DND-41 (cell line): ENCODE results near the gene FLAD1.

ENCODE experiments used
- EZH2 ChIP-seq: IDR thresholded peaks from 3 replicates; pipeline ENCODE4 v1.6.1; 2012; ENCODE audit warnings: borderline replicate concordance, low read depth, mild to moderate bottlenecking, moderate library complexity, low read length, inconsistent platforms; ENCODE audit not compliant: severe bottlenecking
- TF ChIP-seq, protein P1 (sequence below): IDR thresholded peaks from 2 replicates; pipeline ENCODE4 v1.5.1; 2012; ENCODE audit warnings: borderline replicate concordance, low read length, moderate library complexity, mild to moderate bottlenecking; ENCODE audit not compliant: poor library complexity, severe bottlenecking; ENCODE audit errors: extremely low read depth

GRCh38 chr1:154964359-154964758 lies 18.8 kb upstream of the FLAD1 start:
- TF ChIP-seq, protein P1, sequence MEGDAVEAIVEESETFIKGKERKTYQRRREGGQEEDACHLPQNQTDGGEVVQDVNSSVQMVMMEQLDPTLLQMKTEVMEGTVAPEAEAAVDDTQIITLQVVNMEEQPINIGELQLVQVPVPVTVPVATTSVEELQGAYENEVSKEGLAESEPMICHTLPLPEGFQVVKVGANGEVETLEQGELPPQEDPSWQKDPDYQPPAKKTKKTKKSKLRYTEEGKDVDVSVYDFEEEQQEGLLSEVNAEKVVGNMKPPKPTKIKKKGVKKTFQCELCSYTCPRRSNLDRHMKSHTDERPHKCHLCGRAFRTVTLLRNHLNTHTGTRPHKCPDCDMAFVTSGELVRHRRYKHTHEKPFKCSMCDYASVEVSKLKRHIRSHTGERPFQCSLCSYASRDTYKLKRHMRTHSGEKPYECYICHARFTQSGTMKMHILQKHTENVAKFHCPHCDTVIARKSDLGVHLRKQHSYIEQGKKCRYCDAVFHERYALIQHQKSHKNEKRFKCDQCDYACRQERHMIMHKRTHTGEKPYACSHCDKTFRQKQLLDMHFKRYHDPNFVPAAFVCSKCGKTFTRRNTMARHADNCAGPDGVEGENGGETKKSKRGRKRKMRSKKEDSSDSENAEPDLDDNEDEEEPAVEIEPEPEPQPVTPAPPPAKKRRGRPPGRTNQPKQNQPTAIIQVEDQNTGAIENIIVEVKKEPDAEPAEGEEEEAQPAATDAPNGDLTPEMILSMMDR: no peak
- no peak for TF ChIP-seq EZH2
